GM20431 (cell line): ENCODE data around the gene MYO5A.
"Not testable (repeated sequence)": the region's sequence is repeated elsewhere in the genome, so short reads cannot be mapped to it uniquely, and the experiment has no call there.

ENCODE experiments used
- in situ Hi-C: fragments of 300-500 bp; cut with MseI, MboI; formaldehyde crosslinking; loops from one replicate; pipeline ENCODE4 v1.15.0; 2020; ENCODE audit warnings: low sequenced_read_pairs; ENCODE audit not compliant: unreplicated experiment

Gene MYO5A

DNA sequence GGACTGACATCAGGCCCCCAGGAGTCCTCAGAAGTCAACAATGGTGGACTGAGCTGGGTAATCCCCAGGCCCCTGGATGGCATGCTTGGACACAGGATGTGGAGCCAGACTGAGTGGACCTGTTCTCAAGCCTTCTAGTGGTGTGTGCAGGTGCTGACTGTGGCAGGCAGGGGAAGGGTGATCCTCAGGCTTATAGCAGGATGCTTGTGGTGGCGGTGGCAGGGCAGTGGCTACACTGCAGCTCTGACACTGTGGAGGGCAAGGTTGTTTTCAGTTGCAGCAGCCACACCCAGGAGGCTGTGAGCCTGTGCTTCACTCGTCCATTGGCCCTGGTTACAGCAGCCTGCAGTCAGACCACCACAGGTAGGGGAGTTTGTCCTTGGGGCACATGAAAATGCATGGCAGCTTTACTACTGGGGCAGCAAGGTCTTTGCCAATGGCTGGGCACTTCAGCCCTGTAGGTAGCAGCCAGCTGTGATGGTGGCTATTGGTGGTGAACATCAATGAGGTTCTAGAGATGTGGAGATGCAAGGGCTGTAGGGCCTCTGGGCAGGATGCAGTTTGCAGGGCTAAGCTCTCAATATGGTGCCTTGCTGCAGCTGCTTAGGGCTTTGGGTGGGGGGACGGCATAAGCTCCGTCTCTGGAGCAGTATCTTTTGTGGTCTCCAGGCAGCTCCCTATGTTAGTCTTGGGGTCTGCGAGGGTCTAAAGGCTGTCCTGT, 17.5 kb upstream of the MYO5A start:
- in situ Hi-C loops, result no loop called here

DNA sequence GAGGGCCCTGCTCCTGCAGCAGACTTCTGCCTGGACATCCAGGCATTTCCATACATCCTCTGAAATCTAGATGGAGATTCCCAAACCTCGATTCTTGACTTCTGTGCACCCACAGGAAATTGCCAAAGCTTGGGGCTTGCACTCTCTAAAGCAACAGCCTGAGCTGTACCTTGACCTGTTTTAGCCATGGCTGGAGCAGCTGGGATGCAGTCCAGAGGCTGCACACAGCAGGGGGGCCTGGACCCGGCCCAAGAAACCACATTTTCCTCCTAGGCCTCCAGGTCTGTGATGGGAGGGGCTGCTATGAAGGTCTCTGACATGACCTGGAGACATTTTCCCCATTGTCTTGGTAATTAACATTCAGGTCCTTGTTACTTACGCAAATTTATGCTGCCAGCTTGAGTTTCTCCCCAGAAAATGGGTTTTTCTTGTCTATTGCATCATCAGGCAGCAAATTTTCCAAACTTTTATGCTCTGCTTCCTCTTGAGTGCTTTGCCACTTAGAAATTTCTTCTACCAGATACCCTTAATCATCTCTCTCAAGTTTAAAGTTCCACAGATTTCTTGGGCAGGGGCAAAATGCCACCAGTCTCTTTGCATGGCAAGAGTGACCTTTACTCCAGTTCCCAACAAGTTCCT, 11.8 kb upstream of the MYO5A start:
- in situ Hi-C loops, result no loop called here

DNA sequence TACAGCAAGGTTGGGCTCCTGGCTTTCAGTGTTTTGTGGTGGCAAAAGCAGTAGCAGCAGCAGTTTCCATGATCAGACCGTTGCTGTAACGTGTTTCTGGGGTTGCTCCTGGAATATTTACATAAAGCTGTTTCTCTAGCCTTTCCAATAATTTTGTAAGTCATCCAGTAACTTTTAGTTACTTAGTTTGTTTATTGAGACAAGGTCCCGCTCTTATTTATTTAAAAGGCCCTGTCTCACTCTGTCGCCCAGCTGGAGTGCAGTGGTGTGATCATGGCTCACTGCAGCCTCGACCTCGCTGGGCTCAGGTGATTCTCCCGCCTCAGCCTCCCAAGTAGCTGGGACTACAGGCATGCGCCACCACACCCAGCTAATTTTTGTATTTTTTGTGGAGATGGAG, 8.8 kb upstream of the MYO5A start:
- in situ Hi-C loops, result no loop called here

DNA sequence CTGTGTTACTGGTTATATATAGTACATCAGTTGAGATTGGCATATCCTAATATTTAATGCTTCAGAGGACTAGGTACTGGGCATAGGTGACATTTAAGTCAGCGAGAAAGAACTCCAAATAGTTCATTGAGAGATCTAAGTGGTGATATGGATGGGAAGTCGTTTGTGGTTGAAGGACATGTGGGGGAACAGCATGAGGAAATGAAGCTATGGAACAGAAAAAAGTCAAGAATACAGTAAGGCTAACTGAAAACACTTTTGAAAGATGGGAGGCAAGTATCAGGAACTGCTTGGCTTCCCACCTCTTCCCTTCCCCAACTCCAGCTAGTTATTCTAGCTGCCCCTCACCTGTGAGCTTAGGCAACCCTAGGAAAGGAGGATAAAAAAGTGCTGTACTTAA, 3.7 kb upstream of the MYO5A start:
- in situ Hi-C loops, result no loop called here

DNA sequence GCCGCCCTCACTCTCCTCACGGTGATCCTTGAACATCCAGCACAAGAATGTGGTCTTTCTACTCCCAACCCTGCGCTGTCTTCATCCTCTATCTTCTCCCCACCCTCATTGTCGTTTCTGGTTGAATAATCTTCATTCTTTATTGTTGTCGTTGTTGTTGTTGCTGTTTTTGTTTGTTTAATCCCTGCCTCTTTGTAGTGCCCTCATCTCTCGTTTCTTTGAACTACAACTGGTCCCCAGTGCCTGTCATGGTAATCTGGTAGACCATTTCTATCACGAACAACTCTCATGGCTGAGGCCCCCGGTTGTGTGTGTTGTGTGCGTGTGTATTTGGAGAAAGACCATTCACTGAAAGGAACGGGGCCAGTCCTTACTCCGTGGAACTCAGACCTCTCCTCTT, 1.3 kb upstream of the MYO5A start:
- in situ Hi-C loops, result no loop called here

DNA sequence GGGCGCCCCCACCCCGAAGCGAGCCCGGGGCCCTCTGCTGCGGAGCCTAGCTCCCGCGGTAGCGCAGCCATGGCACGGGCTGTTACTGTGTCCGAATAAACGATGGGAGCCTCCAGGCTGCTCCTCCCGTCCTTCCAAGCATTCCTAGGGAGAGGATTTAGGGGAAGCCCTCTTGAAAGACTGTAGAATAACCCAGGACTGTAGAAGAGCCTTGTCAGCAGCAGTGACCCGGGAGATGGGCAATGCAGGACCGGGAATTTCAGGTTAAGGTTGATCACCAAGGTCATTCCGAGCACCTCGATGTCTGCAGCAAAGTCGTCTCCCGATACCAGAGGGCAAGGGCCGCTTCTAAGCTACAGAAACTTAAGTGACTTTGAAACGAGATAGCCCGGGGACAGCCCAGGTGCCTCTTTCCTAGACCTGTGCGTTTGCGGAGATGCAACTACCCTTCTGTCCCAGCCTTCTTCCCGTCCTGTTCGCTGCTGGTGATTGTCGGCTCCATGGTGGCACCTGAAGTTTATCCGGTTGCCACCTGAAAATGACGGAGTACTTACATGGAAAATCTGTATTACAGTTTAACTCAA, 753 bp upstream of the MYO5A start:
- in situ Hi-C loops, result no loop called here

DNA sequence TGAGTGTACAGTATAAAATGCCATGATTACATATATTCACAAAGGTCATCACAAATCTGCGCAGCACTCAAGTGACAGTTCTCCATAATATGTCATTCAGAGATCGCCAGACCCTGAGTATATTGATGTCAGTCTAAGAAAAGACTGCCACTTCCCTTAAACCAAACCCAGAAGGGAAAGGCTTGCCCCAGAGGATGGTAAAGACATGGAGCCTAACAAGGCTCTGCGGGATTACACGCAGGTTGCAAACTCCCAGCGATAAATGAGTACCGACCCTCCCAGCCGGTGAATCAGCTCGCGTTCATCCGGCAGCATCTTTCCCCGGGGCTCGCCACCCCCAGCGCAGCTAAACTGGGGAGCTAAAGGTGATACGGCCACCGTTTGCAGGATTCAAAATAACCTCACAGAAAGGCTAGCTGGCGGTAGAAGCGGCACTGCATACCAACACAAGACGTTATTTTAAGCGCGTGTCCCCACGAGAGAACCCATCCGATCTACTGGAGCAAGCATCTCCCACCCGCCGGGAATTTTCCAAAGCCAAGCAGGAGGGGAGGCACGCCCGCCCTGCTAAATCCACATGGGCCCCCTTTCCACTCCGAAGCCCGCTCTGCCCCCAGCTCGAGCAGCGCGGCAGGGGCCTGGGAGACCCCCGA, 643 bp downstream of the MYO5A start:
- in situ Hi-C loops, result no loop called here

DNA sequence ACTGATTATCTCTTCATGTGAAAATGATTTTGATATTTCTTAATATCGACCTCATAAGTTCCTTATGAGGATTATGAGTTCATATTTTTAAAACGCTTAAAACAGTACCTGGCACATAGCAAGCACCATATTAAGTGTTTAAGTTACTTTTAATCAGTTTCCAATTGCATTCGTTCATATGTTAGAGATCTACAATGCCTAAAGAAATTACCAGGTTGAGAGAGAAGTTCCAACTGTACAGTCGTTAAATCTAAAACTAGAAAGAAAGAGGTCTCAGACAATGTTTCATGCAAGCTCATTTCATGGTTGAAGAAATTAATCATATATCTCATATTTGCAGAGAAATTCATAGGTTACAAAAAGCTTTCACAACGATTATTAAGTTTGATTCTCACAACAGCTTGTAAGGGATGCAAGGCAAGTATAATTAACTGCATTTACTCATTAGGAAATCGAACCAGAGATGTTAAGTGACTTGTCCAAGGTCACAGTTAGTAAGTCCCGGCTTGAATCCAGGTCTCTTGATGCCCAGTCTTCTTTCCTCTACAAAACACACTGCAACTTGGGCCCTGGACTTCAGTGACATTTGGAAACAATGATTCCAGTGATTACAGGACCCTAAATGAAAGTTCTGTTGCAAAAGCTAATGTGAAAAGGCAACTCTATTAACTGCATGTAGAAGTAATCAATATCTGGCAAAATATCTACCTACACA, 1.3 kb downstream of the MYO5A start:
- in situ Hi-C loops, result no loop called here

DNA sequence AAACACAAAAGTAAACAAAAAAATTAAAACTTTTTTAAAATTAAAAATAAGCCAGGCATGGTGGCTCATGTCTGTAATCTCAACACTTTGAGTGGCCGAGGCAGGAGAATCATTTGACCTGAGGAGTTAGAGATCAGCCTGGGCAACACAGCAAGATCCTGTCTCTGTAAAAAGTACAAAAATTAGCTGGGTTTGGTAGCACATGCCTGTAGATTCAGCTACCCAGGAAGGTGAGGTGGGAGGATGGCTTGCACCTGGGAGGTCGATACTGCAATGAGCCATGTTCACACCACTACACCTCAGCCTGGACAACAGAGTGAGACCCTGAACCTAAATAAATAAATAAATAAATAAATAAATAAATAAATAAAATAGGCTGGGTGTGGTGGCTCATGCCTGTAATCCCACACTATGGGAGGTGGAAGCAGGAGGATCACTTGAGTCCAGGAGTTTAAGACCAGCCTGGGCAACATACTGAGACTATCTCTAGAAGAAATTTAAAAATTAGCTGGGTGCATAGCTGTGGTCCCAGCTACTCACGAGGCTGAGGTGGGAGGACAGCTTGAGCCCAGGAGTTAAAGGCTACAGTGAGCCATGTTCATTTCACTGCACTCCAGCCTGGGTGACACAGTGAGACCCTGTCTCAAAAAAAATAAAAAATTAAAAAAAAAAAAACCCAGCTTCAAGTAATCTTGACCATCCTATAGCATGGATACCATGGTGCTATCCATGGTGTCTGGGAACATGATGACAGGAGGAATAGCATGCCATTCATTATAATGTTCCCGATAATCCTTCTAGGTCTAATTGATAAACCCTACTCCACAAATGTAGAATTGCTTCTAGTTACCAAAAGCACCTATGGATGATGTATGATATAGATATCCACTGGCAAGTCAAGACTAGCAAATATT, 4.2 kb downstream of the MYO5A start:
- in situ Hi-C loops, result no loop called here

DNA sequence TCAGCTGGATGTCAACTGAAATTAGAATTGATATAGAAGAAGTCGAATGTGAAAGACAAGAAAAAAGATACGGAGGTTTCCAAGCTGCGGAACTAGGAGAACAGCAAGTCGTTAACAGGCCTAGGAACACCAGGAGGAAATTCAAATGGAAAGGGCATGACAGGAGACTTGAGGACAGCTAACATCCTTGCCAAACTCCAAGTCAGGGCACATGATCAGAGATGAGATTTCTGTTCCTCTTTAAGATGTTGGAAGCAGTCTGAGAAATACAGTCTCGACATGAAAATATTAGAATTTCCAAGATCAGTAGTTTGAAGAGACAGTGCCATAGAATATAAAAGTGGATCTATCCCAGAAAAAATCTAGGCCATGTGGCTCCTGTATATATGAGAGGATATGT, 5.0 kb downstream of the MYO5A start:
- in situ Hi-C loops, result no loop called here

DNA sequence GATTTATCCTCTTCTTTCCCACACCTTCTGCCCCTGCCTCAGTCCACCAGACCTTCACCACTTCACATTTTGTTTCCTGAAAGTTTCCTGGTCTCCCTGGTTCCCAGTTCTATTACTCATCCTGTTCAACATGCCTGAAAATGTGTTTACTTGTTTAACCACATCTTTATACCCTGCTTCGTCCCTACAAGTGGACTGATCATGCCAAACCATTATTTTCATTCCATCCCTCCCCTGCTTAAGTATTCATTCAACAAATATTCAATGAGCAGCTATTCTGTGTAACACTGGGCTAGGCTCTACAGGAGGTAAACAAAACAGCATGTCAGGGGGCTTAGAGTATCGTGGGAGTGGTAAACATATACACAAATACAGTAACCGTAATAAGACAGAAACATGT, 5.5 kb downstream of the MYO5A start:
- in situ Hi-C loops, result no loop called here

DNA sequence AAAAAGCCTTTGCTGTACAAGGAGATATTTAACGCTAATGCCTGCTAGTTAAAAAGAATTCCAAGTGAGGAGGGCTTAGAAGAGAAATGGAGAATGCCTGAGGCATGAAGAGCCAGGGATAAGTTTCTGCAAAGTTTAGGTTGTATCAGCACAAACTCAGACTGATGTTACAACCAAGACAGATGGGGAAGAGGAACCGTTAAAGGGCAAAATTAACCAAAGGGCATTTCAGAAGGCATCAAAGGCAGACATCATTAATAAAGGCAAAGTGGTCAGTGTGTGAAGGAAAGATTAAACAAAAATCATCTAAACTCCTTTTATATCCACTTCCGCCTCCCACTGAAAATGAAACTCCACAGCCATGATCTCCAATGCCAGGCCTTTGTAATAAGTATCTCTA, 7.0 kb downstream of the MYO5A start:
- in situ Hi-C loops, result no loop called here

DNA sequence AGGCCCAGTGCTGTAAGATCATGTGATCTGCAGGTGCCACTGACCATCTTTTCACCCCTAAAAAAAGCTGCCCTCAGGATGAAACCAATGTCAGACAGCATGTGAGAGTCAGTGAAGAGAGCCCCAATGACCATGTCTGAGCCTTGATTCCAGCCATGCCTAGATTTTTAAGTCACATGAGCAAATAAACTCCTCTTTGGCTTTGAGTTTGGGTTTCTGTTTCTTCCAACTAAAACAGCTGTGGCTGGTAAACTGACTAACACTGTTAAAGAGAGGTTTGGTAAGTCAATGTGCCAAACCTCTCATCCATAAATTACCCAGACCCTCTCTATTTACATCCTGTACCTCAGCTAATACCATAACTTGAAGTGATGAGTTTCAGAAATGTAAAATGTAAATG, 8.3 kb downstream of the MYO5A start:
- in situ Hi-C loops, result no loop called here

DNA sequence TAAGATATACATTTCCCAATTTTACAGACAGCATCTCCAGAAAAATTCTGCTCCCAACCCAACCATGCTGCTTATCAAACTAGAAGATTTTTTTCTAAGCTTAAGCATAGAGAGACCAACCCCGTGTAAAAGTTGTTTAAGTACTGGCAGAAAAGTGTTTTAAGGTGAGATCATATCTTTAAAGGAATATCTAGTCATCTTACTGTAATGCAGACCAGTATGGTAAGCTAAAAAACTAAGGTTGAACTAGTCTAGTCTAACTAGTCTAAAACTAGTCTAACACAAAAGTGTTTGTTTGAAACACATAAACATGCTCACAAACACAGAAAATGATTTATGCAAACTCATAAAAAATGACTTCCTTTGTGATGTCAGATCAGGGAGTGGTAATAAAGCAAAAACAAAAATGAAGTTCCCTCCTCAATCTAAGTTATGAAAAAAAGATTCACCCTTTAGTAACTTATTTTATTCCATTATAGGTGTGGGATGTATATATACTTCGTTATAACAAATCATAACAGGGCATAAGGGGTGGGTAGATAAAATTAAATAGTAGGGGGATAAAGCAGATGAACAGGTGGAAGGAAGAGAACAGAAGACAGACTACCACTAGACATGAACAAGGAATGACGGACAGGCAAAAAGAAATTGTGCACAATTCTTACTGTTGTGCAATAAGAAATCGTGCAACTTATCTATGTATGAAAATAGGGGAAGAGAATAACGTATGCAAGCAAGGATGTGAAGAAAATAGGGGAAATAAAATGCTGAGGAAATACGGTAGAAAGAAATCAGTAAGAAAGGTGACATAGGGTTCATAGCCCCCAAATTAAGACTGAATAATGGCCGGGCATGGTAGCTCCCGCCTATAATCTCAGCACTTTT, 10.0 kb downstream of the MYO5A start:
- in situ Hi-C loops, result no loop called here

DNA sequence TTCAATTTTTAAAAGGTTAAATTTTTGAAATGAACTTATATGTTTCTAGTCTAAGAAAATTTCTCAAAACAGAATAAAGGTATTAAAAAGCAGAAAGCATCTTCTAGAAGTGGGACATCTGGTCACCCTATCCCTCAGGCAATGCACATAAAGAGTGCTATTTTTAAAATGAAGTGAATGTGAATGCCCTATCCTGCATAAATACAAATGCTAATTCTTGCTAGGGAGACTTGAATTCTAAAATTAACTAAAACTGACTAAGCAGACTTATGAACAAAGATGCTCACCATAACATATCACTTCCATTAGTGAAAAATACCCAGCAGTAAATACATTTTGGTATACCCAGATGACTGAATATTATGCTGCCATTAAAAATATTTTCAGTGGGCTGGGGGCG, 11.7 kb downstream of the MYO5A start:
- in situ Hi-C loops, result no loop called here

DNA sequence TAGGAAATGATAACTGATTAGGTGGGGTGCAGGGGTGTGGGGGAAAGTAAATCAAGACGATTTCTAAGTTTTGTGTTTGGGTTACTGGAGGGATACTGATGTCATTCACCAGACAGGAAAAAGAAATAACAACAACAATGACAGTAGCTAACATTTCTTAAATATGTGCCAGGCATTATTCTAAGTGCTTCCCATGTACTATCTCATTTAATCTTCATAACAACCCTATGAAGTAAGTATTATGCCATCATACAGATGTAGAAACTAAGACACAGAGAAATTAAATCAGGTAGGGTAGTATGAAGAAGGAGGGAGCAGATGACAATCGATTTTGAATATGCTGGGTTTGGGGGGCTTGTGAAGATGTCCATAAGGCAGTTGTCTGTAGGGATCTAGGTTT, 13.3 kb downstream of the MYO5A start:
- in situ Hi-C loops, result no loop called here

DNA sequence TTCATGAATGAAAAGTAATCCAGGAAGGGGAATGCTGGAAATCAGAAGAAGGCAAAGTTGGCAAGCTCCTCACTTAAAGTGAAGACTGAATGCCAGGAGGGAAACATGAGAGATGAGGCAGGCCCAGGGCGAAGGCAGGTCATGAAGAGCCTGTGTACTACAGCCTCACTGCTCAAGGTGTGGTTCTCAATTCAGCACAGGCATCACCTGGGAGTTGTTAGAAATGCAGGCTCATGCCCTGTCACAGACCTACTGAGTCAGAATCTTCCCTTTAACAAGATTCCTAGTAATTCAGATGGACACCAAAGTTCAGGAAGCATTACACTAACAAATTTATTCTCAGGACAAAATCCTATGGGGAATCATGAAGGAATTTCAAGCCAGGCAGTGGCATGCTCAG, 14.2 kb downstream of the MYO5A start:
- in situ Hi-C loops, result no loop called here

DNA sequence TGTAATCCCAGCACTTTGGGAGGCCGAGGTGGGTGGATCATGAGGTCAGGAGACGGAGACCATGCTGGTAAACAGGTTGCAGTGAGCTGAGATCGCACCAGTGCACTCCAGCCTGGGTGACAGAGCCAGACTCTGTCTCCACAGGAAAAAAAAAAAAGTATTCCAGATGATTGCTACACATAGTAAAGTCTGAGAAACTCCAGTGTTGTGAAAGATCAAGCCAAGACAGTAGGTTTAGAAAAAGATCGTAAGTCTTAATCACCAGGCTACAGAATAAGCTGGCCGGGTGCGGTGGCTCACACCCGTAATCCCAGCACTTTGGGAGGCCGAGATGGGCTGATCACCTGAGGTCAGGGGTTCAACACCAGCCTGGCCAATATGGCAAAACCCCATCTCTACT, 15.8 kb downstream of the MYO5A start:
- in situ Hi-C loops, result not testable (repeated sequence)

DNA sequence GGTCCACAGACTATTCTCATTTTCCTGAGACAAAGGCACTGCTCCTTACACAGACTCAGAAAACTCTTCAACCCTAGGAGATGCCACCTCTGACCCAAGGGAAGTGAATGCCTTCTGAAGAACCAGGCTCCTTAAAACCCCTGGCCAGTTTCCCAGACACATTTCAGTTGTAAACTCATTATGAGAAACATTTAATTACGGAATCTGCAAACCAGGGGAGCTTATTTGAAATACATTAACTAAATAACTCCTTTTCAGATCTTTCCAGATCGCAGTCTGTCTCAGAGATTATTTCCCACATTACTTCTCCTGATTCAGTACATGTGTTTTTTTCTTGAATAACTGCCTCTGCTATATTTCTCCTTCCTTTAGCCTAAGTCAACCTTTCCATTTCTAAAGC, 17.6 kb downstream of the MYO5A start:
- in situ Hi-C loops, result no loop called here
